ENCODE results near the gene FAM222A. TPM values are rescaled to one million over a fixed set of nuclear protein-coding genes. Genes with fewer than 3 reads are reported as not detected.

FAM222A gene
- total RNA-seq, 5 donors from 2014 or later (not counting 1 experiment from before 2014, with no cell fraction given), result 0.95 to 4.2 (median 1.6) TPM

GRCh38 chr12:109729801-109730200, 16.2 kb downstream of the FAM222A start:
- Mint-ChIP-seq H3K36me3 (no peaks in the 10 kb centered on the region), H3K27ac (no peak overlapping the region), H3K4me1 (no peaks in the 10 kb centered on the region), H3K4me3 (no peak overlapping the region), H3K9me3 (no peaks in the 10 kb centered on the region), H3K27me3 (peaks cover 11 to 17% of the 10 kb centered on the region in 2 donors)
- Histone ChIP-seq H3K9me3 (no peaks in the 10 kb centered on the region), H3K36me3 (ENCODE audit: control insufficient read depth in 2 of 2, extremely low read depth in 1 of 2, insufficient read depth in 1 of 2, low read length in 1 of 2) (no peaks in the 10 kb centered on the region), H3K27me3 (replicated peaks in 1 of 2; ENCODE audit: control insufficient read depth in 2 of 2, extremely low read depth in 1 of 2, insufficient read depth in 2 of 2, low read length in 1 of 2) (peaks cover 0 to 37% of the 10 kb centered on the region in 2 experiments), H3K27ac (ENCODE audit: low read length) (no peak overlapping the region), H3K4me3 (ENCODE audit: control insufficient read depth in 1 of 2, extremely low read depth in 1 of 2, low read length in 1 of 2) (no peak overlapping the region), H3K4me1 (ENCODE audit: control insufficient read depth in 1 of 2, extremely low read depth in 1 of 2, insufficient read depth in 2 of 2, low read length in 2 of 2) (no peaks in the 10 kb centered on the region)
- no peak for ATAC-seq (replicated peaks in 1 of 4)
- ChIA-PET POLR2A (no interaction called here), CTCF (no interaction called here)
- WGBS (ENCODE audit: insufficient coverage), result 82% methylated on average over 3 of the region's 9 CpGs
- DNase-seq, result no peak

GRCh38 chr12:109730306-109731145, 16.9 kb downstream of the FAM222A start:
- Histone ChIP-seq H3K4me1 (ENCODE audit: control insufficient read depth in 1 of 2, extremely low read depth in 1 of 2, insufficient read depth in 2 of 2, low read length in 2 of 2) (no peaks in the 10 kb centered on the region), H3K36me3 (ENCODE audit: control insufficient read depth in 2 of 2, extremely low read depth in 1 of 2, insufficient read depth in 1 of 2, low read length in 1 of 2) (no peaks in the 10 kb centered on the region), H3K9me3 (no peaks in the 10 kb centered on the region), H3K27me3 (replicated peaks in 1 of 2; ENCODE audit: control insufficient read depth in 2 of 2, extremely low read depth in 1 of 2, insufficient read depth in 2 of 2, low read length in 1 of 2) (peaks cover 0 to 44% of the 10 kb centered on the region in 2 experiments), H3K27ac (ENCODE audit: low read length) (no peak overlapping the region), H3K4me3 (ENCODE audit: control insufficient read depth in 1 of 2, extremely low read depth in 1 of 2, low read length in 1 of 2) (no peak overlapping the region)
- 92% methylated on average over 7 of the region's 15 CpGs for WGBS (ENCODE audit: insufficient coverage)
- Mint-ChIP-seq H3K9me3 (no peaks in the 10 kb centered on the region), H3K4me3 (no peak overlapping the region), H3K27ac (no peak overlapping the region), H3K4me1 (no peaks in the 10 kb centered on the region), H3K27me3 (peaks cover 18 to 24% of the 10 kb centered on the region in 2 donors), H3K36me3 (no peaks in the 10 kb centered on the region)
- ATAC-seq (replicated peaks in 1 of 4) (no peak), DNase-seq (no peak)
- CTCF ChIA-PET, result no interaction called here
- POLR2A ChIA-PET, result no interaction called here

GRCh38 chr12:109731231-109731731, 17.7 kb downstream of the FAM222A start:
- Histone ChIP-seq H3K4me1 (ENCODE audit: control insufficient read depth in 1 of 2, extremely low read depth in 1 of 2, insufficient read depth in 2 of 2, low read length in 2 of 2) (no peaks in the 10 kb centered on the region), H3K27ac (ENCODE audit: low read length) (no peak overlapping the region), H3K9me3 (no peaks in the 10 kb centered on the region), H3K4me3 (ENCODE audit: control insufficient read depth in 1 of 2, extremely low read depth in 1 of 2, low read length in 1 of 2) (no peak overlapping the region), H3K27me3 (replicated peaks in 1 of 2; ENCODE audit: control insufficient read depth in 2 of 2, extremely low read depth in 1 of 2, insufficient read depth in 2 of 2, low read length in 1 of 2) (peaks cover 0 to 52% of the 10 kb centered on the region in 2 experiments), H3K36me3 (ENCODE audit: control insufficient read depth in 2 of 2, extremely low read depth in 1 of 2, insufficient read depth in 1 of 2, low read length in 1 of 2) (no peaks in the 10 kb centered on the region)
- Mint-ChIP-seq H3K27me3 (peaks cover 19 to 31% of the 10 kb centered on the region in 2 donors), H3K4me3 (no peak overlapping the region), H3K9me3 (no peaks in the 10 kb centered on the region), H3K4me1 (no peaks in the 10 kb centered on the region), H3K27ac (no peak overlapping the region), H3K36me3 (no peaks in the 10 kb centered on the region)
- 90% methylated on average over 7 of the region's 11 CpGs for WGBS (ENCODE audit: insufficient coverage)
- no peak for DNase-seq
- CTCF ChIA-PET, result no interaction called here
- ATAC-seq (replicated peaks in 1 of 4), result no peak
- POLR2A ChIA-PET, result no interaction called here

GRCh38 chr12:109731806-109732205, 18.2 kb downstream of the FAM222A start:
- no peak overlapping the region for H3K27ac Mint-ChIP-seq
- peaks cover 0 to 57% of the 10 kb centered on the region in 2 experiments for H3K27me3 ChIP-seq (replicated peaks in 1 of 2; ENCODE audit: control insufficient read depth in 2 of 2, extremely low read depth in 1 of 2, insufficient read depth in 2 of 2, low read length in 1 of 2)
- no peaks in the 10 kb centered on the region for H3K4me1 Mint-ChIP-seq
- CTCF ChIA-PET, result no interaction called here
- H3K27ac ChIP-seq (ENCODE audit: low read length), result no peak overlapping the region
- H3K9me3 ChIP-seq, result no peaks in the 10 kb centered on the region
- no peaks in the 10 kb centered on the region for H3K4me1 ChIP-seq (ENCODE audit: control insufficient read depth in 1 of 2, extremely low read depth in 1 of 2, insufficient read depth in 2 of 2, low read length in 2 of 2)
- no peak overlapping the region for H3K4me3 Mint-ChIP-seq
- H3K9me3 Mint-ChIP-seq, result no peaks in the 10 kb centered on the region
- POLR2A ChIA-PET, result no interaction called here
- peaks cover 19 to 35% of the 10 kb centered on the region in 2 donors for H3K27me3 Mint-ChIP-seq
- ATAC-seq (replicated peaks in 1 of 4) (no peak), DNase-seq (no peak)
- H3K4me3 ChIP-seq (ENCODE audit: control insufficient read depth in 1 of 2, extremely low read depth in 1 of 2, low read length in 1 of 2), result no peak overlapping the region
- no peaks in the 10 kb centered on the region for H3K36me3 Mint-ChIP-seq
- no peaks in the 10 kb centered on the region for H3K36me3 ChIP-seq (ENCODE audit: control insufficient read depth in 2 of 2, extremely low read depth in 1 of 2, insufficient read depth in 1 of 2, low read length in 1 of 2)
- WGBS (ENCODE audit: insufficient coverage), result 72% methylated on average over 4 of the region's 7 CpGs

GRCh38 chr12:109732321-109733305, 19.0 kb downstream of the FAM222A start:
- Mint-ChIP-seq H3K27ac (no peak overlapping the region), H3K4me3 (no peak overlapping the region), H3K27me3 (peaks cover 19 to 35% of the 10 kb centered on the region in 2 donors), H3K9me3 (no peaks in the 10 kb centered on the region), H3K36me3 (no peaks in the 10 kb centered on the region), H3K4me1 (no peaks in the 10 kb centered on the region)
- Histone ChIP-seq H3K4me3 (ENCODE audit: control insufficient read depth in 1 of 2, extremely low read depth in 1 of 2, low read length in 1 of 2) (no peak overlapping the region), H3K27me3 (replicated peaks in 1 of 2; ENCODE audit: control insufficient read depth in 2 of 2, extremely low read depth in 1 of 2, insufficient read depth in 2 of 2, low read length in 1 of 2) (peaks cover 0 to 62% of the 10 kb centered on the region in 2 experiments), H3K36me3 (ENCODE audit: control insufficient read depth in 2 of 2, extremely low read depth in 1 of 2, insufficient read depth in 1 of 2, low read length in 1 of 2) (no peaks in the 10 kb centered on the region), H3K4me1 (ENCODE audit: control insufficient read depth in 1 of 2, extremely low read depth in 1 of 2, insufficient read depth in 2 of 2, low read length in 2 of 2) (no peaks in the 10 kb centered on the region), H3K27ac (ENCODE audit: low read length) (no peak overlapping the region), H3K9me3 (no peaks in the 10 kb centered on the region)
- POLR2A ChIA-PET, result no interaction called here
- ATAC-seq (replicated peaks in 1 of 4) (no peak), DNase-seq (peak in 1 of 35 experiments; percentile 23)
- CTCF ChIA-PET, result no interaction called here
- WGBS (ENCODE audit: insufficient coverage), result 89% methylated on average over 12 of the region's 21 CpGs

GRCh38 chr12:109734219-109735000, 20.8 kb downstream of the FAM222A start:
- Histone ChIP-seq H3K9me3 (no peaks in the 10 kb centered on the region), H3K27me3 (replicated peaks in 1 of 2; ENCODE audit: control insufficient read depth in 2 of 2, extremely low read depth in 1 of 2, insufficient read depth in 2 of 2, low read length in 1 of 2) (peaks cover 0 to 61% of the 10 kb centered on the region in 2 experiments), H3K36me3 (ENCODE audit: control insufficient read depth in 2 of 2, extremely low read depth in 1 of 2, insufficient read depth in 1 of 2, low read length in 1 of 2) (no peaks in the 10 kb centered on the region), H3K27ac (ENCODE audit: low read length) (no peak overlapping the region), H3K4me1 (ENCODE audit: control insufficient read depth in 1 of 2, extremely low read depth in 1 of 2, insufficient read depth in 2 of 2, low read length in 2 of 2) (no peaks in the 10 kb centered on the region), H3K4me3 (ENCODE audit: control insufficient read depth in 1 of 2, extremely low read depth in 1 of 2, low read length in 1 of 2) (no peak overlapping the region)
- WGBS (ENCODE audit: insufficient coverage), result 25% methylated on average over 8 of the region's 22 CpGs
- CTCF ChIA-PET, result interaction anchor here in 1 of 2 donors (0.6 kb wide), 1 partner anchor 20 kb away, joined by 5 read pairs; no protein-coding TSS in a partner anchor
- H3K4me1 Mint-ChIP-seq, result no peaks in the 10 kb centered on the region
- ATAC-seq (replicated peaks in 1 of 4) (no peak), DNase-seq (no peak)
- H3K36me3 Mint-ChIP-seq, result no peaks in the 10 kb centered on the region
- H3K4me3 Mint-ChIP-seq, result no peak overlapping the region
- POLR2A ChIA-PET, result no interaction called here
- no peaks in the 10 kb centered on the region for H3K9me3 Mint-ChIP-seq
- H3K27me3 Mint-ChIP-seq, result peaks cover 22 to 35% of the 10 kb centered on the region in 2 donors
- H3K27ac Mint-ChIP-seq, result no peak overlapping the region
